Adrenal gland (tissue), 5 donors: ENCODE results near the gene GPBAR1.

Experiments
- POLR2A ChIP-seq, 2 donors: fragments of 450-650 bp; IDR thresholded peaks; one replicate each; pipeline ENCODE4 v1.6.1; 2017; ENCODE audit warnings: antibody characterized with exemption in 2 of 2, mild to moderate bottlenecking in 2 of 2, moderate library complexity in 1 of 2
- TF ChIP-seq, protein P1 (sequence below), 6 experiments: fragments of 450-650 bp in 4 of 6; fragments of 200-600 bp in 2 of 6; sonication (generic) in 1 of 6; IDR thresholded peaks; 1 replicate in 5 of 6; 2 replicates in 1 of 6; pipeline versions ENCODE4 v1.5.1 to v1.8.0; 2016 to 2021; ENCODE audit warnings: antibody characterized with exemption in 6 of 6, mild to moderate bottlenecking in 2 of 6, moderate library complexity in 1 of 6
- donor health status: DM: no; HTN: no; CAD: no.

DNA sequence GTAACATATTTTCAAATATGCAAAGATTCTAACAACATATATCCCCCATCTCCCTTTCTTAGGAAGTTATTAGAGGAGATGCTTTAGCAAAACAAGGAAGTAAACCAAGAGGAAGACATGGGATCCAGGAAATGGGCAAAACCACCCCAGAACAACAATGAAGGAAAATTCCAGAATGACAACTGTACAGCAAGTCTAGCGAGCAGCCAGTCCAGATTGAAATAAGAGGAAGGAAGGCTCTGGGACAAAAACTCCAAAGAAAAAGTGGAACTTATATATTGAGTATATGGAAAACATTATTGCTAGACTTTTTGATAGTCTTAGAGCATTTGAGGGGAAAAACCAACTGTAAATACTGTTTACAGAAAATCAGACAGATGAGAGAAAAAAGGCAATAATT is 46.7 kb upstream of the GPBAR1 start:
- TF ChIP-seq POLR2A (IDR thresholded peaks at IDR 0.05), result no peak
- TF ChIP-seq, protein P1, sequence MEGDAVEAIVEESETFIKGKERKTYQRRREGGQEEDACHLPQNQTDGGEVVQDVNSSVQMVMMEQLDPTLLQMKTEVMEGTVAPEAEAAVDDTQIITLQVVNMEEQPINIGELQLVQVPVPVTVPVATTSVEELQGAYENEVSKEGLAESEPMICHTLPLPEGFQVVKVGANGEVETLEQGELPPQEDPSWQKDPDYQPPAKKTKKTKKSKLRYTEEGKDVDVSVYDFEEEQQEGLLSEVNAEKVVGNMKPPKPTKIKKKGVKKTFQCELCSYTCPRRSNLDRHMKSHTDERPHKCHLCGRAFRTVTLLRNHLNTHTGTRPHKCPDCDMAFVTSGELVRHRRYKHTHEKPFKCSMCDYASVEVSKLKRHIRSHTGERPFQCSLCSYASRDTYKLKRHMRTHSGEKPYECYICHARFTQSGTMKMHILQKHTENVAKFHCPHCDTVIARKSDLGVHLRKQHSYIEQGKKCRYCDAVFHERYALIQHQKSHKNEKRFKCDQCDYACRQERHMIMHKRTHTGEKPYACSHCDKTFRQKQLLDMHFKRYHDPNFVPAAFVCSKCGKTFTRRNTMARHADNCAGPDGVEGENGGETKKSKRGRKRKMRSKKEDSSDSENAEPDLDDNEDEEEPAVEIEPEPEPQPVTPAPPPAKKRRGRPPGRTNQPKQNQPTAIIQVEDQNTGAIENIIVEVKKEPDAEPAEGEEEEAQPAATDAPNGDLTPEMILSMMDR (IDR thresholded peaks at IDR 0.05), result no peak
